Measurements from ENCODE around the gene NGFR. TPM values are rescaled to one million over a fixed set of nuclear protein-coding genes. Genes with fewer than 3 reads are reported as not detected.

Gene NGFR, protein sequence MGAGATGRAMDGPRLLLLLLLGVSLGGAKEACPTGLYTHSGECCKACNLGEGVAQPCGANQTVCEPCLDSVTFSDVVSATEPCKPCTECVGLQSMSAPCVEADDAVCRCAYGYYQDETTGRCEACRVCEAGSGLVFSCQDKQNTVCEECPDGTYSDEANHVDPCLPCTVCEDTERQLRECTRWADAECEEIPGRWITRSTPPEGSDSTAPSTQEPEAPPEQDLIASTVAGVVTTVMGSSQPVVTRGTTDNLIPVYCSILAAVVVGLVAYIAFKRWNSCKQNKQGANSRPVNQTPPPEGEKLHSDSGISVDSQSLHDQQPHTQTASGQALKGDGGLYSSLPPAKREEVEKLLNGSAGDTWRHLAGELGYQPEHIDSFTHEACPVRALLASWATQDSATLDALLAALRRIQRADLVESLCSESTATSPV
- total RNA-seq (2014; rRNA removed; shearing (Covaris generic)): 6.4 and 10.1 TPM in 2 replicates

DNA sequence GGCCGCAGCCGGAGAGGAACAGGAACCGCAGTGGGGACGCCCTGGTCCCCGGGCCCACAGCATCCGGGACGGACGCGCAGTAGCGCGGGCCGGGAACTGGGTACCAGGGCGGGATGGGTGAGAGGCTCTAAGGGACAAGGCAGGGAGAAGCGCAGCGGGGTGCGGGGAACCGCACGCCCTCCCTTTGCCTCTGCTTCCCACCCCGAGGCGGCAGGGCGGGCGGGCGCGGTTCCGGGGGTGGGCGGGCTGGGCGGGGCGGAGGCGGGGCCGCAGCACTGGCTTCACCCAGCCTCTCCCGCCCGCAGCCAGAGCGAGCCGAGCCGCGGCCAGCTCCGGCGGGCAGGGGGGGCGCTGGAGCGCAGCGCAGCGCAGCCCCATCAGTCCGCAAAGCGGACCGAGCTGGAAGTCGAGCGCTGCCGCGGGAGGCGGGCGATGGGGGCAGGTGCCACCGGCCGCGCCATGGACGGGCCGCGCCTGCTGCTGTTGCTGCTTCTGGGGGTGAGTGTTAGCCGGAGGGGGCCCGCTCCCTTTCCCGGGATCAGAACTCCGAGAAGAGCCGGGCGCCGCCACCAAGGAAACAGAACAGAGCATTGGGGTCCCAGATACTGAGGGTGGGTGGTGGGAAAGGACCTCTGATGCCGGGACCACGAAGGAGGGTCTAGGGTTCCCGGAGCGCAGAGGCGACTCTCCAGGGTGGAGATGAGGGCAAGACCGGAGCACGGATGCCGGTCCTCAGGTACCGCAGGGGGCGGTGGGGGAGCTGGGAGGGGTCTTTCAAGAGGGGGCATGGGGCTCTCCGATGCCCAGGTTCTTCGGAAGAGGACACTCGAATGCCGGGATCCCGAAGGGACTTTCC, at the start of gene NGFR:
TSS of gene NGFR (plus strand) at position 308 of the 856 bp plus-strand sequence. CDS start at position 433, 125 bp downstream.
- peak; percentile 46 for DNase-seq (ENCODE audit: low read depth)

DNA sequence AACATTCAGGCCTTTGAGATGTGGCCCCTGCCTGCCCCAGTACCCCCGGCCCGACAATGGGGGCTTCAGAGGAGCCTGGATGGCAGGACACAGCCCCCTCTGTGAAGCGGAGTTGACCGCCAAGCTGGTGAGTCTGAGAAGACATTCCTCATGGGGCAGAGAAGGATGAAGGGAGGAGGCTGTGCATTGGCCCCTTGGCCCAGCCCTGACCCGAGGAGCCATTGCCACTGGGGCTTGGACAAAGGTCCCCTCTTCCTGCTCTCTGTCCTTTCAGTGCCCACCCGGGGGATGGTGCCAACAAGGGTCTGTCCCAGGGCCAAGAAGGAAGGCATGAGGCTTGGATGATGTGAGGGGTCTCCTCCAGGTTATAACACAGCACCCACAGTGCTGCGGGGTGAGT, 49.5 kb upstream of the NGFR start:
- DNase-seq (ENCODE audit: low read depth): no peak

DNA sequence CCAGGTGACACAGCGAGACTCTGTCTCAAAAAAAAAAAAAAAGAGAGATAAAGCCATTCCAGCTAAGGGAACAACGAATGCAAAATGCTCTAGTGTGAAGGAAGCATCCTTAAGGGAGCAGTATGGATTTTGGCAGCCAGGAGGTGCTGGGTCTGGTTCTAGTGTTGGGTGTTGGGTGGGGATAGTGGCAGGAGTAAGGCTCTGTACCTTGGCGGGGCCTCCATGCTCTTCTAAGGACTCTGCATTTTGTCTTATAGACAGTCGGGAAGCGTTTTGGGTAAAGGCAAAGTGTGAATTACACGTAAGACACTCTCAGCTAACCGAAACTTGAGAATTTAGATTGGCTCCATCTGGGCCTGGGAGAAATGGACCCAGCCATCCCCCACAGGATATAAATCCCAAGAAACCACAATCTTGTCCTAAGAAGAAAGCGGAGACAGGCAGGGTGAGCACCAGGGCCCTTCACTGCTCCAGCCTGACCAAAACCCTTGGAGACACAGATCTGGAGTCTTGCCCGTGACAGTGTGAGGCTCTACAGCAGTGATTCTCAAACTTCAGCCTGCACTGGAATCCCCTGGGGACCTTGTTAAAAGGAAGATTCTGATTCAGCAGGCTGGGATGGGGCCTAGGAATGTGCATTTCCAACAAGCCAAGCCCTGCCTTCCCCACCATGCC, 47.3 kb upstream of the NGFR start:
- no peak for DNase-seq (ENCODE audit: low read depth)

DNA sequence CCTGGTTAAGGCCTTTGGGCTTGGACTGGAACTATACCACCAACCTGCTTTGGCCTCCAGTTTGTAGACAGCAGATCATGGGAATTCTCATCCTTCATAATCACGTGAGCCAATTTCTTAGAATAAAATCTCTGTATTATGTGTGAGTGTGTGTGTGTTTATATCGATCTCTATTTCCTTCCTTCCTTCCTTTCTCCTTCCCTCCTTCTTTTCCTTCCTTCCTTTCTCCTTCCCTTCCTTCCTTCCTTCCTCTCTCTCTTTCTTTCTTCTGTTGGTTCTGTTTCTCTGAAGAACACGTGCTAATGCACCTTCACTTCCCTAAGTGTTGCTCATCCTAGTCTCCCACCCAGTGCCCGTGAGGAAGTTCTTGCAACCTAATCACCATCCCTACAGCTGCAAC, 44.9 kb upstream of the NGFR start:
- no peak for DNase-seq (ENCODE audit: low read depth)

DNA sequence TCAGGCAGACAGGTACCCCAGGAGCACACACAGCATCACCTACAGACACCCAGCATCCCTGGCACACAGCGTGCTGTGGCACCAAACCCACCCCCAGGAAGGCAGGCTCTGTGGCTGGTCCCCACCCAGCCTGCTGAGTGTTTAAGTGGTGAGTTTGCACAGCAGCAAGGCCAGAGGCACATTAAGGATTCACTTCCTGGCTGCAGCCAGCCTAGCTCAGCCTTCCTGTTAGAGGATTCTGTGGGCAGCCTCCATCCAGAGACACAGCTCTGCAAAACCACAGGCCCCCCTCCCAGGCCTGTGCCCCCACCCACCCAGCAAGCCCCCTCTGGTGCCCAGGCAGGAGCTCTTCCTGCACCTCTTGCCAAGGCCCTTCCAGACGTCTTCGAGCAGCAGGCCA, 44.4 kb upstream of the NGFR start:
- peak; percentile 63 for DNase-seq (ENCODE audit: low read depth)

DNA sequence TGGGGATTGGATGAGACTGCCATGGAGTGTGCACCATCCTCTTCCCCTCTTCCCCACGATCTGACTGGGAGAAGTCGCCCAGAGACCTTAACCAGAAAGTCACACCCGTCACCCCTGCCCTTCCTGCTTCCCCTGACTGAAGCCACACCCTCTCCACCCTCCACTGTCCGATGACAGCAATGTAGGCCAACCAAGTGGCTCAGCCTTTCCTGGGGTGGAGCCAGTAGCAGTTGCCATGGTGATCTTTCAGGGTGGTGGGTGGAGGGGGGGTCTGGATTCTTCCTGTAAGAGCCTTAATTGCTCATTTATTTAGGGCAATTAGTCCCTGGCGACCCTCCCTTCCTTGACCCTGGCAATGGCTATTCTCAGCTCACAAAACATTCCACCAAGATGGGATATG, 42.9 kb upstream of the NGFR start:
- no peak for DNase-seq (ENCODE audit: low read depth)

DNA sequence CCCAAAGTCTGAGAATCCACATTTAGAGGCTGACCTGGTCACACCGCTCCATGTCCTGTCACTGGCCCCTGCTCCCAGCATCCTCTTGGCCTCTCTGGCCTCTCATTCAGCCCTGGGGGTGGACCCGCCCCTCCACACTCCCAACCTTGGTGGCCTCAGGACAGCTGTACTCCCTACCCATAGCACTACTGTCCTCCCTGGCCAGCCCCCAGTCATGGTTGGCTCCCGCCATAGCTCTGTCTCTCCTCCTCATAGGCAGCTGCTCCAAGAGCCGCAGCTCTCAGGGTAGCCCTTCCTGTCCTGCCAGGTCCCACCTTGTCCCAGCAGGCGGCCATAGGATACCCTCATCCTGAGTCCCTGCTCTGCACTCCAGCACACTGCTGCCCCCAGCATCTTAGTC, 42.4 kb upstream of the NGFR start:
- DNase-seq (ENCODE audit: low read depth): no peak

DNA sequence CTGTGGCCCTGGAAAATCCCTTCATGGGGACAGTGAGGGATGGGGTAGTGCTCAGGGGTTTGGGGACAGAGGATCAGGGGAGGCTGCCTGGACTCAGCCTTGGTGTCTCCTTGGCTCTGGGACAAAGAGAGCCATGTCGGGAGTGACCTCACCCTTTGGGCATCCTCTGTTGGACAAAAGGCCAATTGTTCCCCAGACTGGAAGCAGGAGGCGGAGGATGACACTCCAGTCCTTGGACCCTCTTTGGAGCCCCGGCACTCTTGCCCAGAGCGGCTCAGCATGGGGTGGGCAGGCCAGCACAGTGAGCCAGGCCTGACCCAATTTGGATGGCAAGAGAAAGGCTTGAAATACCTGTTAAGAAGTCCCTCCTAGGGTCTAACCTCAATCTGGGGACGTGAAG, 41.0 kb upstream of the NGFR start:
- peak; percentile 70 for DNase-seq (ENCODE audit: low read depth)

DNA sequence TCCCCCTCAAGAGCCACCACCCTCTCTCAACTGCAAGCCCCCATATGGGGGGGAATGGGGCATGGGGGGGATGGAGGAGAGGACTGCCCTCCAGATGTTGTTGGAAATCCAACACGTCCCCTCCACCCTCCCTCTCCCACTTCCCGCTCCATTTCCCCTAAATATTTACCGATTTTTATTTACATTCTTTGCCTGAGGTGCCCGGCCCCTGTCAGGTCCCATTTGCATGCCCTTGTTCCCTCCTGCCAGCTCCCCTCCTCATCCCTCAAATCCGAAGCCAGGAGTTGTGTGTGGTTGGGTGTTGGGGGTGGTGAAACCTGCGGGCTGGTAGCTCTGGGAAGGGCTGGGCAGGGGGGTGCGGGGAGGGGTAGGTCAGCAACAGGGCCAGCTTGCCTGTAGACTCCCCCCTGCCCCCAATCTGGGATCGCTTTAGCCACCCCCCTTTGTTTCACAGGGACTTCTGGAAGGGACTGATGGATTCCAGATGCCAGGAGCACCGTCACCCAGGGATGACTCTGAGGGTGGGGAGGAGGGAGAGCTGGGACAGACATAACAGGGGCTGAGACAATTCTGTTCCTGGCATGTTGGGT, 39.7 kb upstream of the NGFR start:
- DNase-seq (ENCODE audit: low read depth): peak; percentile 41

DNA sequence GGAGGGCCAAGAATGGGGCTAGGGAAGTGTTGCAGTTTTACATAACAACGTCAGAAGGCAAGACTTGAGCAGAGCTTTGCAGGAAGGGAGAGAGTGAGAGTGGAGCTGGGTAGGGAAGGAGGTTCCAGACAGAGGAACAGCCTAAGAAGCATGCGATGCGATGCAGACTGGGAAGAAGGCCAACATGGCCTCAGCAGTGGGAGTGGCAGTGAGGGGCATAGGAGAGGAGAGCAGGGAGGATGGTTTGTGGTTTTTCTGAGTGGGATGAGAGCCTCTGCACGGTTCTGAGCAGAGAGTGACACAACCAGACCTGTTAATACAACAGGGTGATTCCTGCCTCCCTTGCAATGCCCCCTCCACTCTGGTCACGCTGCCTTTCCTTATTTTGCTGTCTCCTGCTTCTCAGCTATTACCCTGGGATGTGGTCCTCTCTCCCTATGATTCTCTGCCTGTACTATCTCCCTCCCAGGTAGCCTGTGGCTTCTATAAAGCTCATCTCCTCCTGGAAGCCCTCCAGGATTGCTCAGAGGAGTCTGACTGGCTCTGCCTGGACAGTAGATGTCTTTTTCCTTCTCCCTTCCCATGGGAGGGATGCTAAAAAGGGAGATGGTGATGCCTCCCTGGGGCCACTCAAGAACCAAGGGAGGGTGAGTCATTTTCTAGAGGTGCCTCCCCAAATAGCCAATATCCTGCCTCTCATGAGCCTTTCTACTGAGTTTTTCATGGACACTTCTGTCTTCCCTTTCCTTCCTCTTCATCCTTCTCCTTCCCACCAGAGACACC, 38.7 kb upstream of the NGFR start:
- peak; percentile 95 for DNase-seq (ENCODE audit: low read depth)

DNA sequence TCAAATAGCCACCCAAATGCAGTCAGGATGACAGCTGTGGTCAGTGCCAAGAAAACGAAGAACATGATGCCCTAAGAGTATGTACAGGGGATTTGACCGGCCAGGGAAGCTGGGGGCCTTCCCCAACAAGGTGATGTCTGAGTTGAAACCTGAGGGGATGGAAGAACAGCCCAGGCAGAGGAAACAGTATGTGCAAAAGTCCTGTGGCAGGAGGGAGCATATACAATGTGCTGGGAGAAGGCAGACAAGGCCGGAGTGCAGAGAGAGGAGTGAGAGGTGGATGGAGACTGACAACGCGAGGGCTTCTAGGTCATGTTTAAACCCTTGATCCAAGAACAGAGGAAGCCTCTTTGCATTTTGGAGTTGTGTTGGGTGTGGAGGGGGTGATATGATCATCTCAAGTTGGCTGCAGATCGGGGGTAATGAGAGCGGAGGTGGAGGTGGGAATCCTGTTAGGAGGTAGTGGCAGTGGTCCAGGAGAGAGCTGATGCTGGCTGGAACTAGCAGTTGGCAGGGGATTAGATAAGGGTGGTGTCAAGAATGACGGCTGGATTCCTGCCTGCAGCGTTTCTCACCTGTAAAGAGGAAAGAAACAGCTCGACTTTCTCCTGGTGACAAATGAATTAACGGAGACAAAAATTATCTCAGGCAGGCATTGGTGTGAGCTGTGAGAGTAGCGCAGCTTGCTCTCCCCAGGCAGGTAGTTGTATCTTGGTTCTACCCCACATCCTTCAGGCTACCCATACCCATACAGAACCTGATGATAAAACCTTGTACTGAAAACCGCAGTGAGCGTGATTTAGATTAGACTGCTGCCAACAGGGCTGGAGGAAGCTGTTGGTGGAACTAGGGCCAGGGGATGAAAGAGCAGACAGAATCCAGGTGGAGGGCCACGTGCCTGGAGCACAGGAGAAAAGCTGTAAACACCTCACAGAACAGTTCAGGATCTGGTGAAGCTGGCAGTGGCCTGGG, 37.2 kb upstream of the NGFR start:
- no peak for DNase-seq (ENCODE audit: low read depth)

DNA sequence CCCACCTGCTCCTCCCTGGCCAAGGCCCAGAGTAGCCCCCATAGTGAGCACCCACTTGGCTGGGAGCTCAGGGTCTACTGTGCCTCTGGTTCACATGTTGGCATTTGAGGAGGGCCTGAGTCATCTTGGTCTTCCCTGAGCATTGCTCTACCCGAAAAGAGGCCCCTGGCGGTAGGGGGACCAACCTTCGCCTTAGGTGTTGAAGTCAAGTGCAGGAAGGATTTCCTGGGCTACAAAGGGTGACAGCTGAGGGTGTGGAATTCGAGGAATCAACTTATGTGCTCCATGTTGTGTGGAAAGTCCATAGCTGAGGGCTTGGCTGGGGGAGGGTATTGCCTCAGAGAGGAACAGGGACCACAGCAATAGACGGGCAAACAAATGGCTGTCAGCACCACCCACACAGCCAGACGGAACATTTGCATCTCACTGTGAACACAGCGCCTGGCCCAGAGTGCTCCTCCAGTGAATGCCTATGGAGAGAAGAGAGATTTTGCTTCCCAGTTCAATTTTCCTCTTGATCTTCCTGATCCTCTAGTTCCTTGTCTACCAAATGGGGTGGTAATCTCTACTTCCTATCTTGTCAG, 35.6 kb upstream of the NGFR start:
- DNase-seq (ENCODE audit: low read depth): no peak

DNA sequence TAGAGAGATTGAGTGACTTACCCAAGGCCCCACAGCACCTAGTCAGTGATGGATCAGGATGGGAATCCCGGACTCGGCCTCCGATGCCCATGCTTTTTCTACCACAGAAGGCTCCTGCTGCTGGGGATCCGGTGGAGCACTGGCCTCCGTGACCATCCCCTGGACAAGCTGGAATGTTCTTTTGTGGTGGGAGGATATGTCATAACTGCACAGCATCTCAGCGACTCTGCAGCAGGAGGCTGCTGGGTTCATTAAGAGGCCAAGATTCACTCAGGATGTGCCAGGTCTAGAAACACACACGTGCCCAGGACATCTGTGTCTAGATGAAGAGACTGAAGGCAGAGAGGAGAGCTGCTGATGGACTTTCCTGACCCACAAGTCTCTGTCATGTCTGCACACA, 34.7 kb upstream of the NGFR start:
- DNase-seq (ENCODE audit: low read depth): no peak

DNA sequence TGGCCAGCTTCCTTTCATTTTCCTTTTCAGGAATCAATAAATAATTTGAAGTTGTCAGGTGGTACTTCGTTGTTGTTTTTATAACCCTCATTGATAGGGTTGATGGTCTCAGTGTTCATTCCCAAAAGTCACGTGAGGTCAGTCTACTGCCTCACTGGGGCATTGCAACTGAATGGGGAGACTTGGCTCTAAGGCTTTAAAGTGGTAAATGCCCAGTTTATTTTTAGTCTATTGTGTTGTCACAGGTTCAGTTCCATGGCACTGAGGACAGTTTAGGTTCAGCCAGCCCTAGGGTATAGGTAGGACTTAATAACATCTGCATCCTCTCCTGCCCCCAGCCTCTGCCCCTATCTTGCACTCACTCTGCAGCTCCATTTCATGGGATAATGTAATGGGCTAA, 33.5 kb upstream of the NGFR start:
- DNase-seq (ENCODE audit: low read depth): no peak

DNA sequence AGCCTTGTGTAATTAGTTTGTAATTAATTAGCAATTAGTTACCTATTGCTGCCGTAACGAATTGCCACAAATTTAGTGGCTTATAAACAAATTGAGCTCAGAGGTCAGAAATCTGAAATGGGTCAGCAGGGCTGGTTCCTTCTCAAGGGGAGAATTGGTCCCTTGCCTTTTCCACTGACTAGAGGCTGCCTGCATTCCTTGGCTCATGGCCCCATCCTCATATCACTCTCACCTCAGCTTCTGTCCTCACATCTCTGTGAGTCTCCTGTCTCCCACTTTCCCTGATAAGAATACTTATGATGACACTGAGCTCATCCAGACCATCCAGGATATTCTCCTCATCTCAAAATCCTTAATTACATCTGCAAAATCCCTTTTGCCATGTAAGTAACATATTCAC, 31.0 kb upstream of the NGFR start:
- no peak for DNase-seq (ENCODE audit: low read depth)

DNA sequence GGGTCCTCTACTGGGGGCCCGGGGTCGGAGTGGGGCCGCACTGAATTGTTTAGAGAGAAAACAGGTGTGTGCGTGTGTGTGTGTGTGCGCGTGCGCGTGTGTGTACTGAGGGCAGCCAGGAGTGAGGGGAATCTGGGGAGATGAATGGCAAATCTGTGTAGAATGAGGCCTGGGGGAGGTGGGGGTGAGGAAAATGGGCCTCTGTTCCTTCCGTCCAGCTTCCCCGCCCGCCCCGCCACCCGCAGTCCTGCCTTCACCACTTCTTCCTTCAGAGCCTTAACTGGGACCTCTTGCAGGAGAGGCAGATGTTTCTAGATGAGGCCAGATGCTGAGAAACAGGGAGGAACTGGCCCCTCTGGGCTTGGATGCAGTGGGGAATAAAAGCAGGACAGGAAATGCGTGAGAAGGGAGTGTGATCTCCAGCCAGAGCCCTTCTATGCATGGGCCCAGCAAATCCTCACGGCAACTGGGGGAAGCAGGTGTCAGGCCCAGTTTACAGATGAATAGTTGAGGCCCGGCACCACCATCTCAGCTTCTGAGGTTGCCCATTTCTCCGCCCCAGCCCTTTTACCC, 29.7 kb upstream of the NGFR start:
- peak; percentile 8 for DNase-seq (ENCODE audit: low read depth)

DNA sequence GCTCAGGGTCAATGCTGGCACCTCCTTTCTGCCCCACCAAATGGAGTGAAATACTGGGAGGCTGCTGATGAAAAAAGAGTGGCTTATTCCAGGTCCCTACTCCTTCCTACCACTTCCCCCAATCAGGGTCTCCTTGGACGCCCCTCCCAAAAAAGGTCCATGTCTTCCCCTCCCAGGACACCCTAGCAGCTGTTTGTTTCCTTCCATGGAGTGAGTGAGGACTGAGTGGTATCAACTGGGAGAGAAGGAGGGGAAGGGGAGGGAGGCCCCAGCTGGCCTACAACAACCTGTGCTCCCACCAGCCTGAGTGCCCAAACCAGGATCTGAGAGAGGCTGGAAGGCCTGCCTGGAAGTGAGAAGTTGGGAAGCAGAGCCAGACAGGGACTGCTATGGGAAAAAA, 28.7 kb upstream of the NGFR start:
- no peak for DNase-seq (ENCODE audit: low read depth)

DNA sequence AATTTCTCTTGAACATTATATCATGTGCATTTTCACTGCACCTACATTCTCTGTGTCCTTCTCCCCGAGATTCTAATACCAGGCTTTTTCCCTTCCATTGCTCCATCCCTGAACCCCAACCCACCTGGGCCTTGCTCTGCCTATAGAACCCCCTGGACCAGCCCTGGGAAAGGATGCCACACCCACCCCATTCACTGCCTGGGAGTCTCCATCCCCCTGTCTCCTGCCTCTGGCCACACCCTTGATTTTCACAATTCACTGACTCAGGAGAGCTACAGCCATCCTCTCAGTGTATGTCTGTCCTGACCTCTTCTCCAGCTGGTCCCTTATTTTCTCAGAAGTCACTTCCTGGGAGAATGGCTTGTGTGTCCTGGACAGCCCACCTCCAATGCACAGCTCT, 27.9 kb upstream of the NGFR start:
- no peak for DNase-seq (ENCODE audit: low read depth)

DNA sequence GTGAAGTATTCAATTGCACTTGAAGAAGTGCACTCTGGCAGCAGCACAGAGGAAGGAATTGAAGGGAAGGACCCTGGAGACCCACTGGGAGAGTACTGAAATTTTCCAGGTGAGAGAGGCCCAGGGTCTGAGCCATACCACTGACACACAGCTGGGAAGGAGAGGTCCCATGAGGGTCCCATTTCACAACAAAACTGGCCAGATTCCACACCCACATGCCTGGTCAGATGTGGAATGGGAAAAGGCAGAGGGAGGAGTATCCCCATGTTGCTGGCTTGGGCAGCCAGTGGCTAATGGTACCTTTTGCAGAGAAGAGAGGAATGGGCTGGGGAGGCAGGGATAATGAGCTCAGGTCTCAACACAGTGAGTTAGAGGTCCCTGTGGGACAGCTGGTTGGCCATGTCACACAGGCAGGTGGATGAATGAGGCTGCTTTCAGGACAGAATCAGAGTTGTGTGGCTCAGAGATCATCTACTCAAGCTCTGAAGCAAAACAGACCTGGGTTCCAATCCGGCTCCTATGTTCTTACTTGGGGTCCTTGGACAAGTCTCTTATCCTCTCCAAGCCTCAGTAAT, 26.2 kb upstream of the NGFR start:
- DNase-seq (ENCODE audit: low read depth): no peak
